HG02981 (cell line): Measurements from ENCODE around the gene BAX.
A peak's percentile ranks its signal among the peaks of the same experiment; 100 is the strongest.

ENCODE experiments used
- ATAC-seq: cut with Tn5 transposase; IDR thresholded peaks from one replicate; pipeline ENCODE4 v1.9.1; 2021; ENCODE audit warnings: mild to moderate bottlenecking, moderate library complexity; ENCODE audit not compliant: unreplicated experiment

Gene BAX

GRCh38 chr19:48982280-48982679, 27.6 kb downstream of the BAX start:
- no peak for ATAC-seq

GRCh38 chr19:48985711-48986110, 31.0 kb downstream of the BAX start:
- ATAC-seq = no peak

DNA sequence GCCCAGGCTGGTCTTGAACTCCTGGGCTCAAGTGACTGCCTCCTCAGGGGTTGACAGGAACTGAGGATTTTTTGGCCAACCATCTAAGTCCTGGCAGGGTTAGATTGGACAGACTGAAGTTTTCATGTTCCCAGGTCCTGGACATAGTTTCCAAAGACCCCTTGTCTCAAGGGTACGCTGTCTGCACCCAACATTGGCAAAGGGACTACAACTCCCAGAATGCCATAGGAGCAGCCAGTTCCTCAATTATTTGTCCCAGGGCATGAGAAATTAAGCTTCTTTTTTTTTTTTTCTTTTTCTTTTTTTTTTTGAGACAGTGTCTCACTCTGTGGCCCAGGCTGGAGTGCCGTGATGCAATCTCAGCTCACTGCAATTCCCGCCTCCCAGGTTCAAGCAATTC, 31.5 kb downstream of the BAX start:
- no peak for ATAC-seq

DNA sequence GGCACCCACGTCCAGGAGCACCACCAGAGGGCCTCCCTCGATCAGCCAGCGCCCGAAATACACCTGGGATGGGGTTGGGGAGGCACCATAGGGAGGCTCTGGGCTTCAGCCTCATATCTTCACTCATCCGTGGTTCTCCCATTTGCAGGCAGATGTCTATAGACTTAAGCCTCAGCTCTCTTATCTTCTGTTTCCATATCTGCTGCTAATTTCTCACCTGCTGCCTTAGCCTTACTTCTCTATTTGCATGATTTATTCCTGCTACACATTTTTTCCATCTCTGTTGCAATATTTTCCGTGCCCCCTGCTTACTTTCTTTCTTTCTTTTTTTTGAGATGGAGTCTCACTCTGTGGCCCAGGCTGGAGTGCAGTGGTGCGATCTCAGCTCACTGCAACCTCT, 32.6 kb downstream of the BAX start:
- ATAC-seq = no peak

GRCh38 chr19:48988286-48988685, 33.6 kb downstream of the BAX start:
- no peak for ATAC-seq

DNA sequence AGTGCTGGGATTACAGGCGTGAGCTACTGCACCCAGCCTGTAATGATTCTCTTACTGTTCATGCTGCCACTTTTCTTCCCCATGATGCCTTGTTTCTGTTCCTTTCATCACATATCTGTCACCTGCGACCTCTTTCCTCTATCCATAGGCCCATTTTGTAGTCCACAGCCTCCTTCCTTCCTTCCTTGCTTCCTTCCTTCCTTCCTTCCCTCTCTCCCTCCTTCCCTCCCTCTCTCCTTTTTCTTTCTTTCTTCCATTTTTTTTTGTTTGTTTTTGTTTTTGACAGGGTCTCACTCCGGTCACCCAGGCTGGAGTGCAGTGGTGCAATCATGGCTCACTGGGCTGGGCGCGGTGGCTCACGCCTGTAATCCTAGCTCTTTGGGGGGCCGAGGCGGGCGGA, 34.2 kb downstream of the BAX start:
- no peak for ATAC-seq

- no peak for ATAC-seq
These were observed 35.1 kb downstream of the BAX start for GRCh38 chr19:48989701-48990291.

DNA sequence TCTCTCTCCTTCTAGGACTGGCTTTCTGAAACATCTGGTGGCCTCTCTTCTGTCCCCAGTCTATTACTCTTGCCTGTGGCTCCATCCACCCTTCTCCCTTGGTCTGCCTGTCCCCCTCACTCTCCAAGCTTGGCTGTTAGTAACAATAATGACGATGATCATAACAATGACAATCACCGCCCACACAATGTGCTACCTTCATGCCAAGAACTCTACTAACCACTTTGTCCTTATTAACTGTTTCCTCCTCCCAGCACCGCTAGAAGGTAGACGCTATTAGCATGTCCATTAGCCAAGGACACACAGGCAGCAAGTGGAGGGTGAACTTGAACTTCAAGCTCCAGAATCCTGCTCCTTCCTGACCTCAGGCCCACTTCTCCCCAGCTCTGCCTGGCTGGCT, 35.7 kb downstream of the BAX start:
- no peak for ATAC-seq

- no peak for ATAC-seq
These were observed 36.4 kb downstream of the BAX start for GRCh38 chr19:48991011-48991609.

- ATAC-seq = no peak
These were observed 37.4 kb downstream of the BAX start for GRCh38 chr19:48991873-48992580.

DNA sequence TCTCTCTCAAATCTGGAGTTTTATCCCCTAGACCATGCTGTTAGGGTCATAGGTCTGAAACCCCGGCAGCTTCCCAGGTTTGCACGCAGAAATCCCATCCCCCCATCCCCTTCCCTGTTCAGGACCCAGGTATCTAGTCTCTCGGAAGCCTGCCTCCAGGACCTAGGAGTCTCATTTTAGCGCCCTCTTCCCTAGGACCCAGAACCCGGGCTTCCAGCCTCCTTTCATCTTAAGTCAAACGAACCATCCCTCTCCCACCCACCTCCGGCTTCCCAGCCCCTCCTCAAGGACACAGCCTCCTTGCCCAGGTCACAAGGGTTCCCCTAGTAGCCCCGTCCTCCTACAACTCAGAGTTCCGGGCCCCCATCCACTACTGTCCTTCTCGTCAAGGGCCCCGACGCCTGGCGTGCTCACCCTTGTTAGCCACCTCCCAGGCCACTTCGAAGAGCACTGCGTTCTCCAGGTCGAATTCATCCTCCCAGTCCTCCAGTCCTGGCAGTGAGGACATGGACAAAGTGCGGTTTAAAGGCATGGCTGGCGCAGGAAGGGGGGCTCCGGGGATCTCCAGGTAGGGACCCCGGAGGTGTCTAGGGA, 38.0 kb downstream of the BAX start:
- ATAC-seq = no peak

DNA sequence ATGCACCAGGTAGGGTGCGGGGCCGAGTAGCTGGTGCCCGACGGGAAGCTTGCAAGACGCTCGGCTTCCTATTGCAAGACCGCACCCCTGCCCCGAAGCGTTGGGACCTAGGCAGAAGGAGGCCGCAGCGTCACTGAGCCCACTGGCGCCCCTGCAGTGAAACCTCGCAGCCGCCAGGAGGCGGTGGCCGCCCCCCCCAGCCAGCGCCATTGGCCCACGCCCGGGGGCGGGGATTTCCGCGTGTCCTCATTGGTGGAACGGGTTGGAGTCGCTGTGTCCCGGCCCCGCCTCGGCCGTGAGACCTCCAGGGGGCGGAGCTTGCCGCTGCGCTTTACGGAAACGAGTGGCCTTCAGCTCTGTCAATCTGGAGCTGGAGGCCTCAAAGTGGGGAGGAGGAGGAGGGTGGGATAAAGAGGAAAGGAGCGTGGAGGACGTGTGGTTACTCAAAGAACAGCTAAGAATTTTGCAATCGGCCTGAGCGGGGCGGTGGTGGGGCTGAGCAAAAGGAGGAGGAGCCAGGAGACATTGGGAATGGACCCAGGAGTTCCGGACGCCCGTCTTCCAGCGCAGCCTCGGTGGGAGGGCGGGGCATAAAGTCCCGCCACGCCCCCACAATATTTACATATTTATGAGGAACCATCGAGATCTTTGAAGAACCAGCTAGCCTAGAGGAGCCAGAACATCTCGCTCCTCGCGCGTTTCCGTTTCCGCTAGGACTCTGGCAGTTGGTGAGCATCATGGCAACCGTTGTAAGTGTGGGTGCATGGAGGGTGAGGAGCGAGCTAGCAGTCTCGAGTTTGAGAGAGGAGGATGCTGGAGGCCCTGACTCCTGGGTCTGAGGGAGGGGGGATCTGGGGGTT, 38.7 kb downstream of the BAX start, which contains the start of the genes GYS1 and RUVBL2:
GYS1 (minus strand) TSS at position 135 of the 860 bp plus-strand sequence. CDS start 197 bp downstream, outside the sequence.
RUVBL2 (plus strand) TSS at position 713 of the 860 bp plus-strand sequence; CDS start at position 738, 25 bp downstream.
- ATAC-seq = peak; percentile 83

GRCh38 chr19:48994035-48994386, 39.3 kb downstream of the BAX start:
- no peak for ATAC-seq

DNA sequence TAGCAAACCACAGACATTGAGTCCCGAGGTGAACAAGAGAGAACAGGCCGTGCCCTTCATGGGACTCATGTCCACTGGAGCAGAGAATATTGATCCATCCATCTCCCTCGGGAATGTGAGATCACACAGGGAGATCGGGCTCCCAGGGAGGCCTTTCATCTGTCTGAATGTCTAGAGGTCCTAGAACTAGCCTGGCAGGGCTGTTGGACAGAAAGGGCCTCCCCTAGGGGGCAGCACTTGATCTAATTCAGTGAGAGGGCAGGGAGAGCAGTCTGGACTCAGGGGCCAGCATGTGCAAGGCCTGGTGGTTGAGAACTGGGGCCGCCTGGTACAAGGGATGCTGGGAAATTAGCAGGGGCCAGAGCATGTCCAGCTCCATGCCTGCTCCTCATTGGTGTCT, 43.3 kb downstream of the BAX start:
- ATAC-seq = no peak

DNA sequence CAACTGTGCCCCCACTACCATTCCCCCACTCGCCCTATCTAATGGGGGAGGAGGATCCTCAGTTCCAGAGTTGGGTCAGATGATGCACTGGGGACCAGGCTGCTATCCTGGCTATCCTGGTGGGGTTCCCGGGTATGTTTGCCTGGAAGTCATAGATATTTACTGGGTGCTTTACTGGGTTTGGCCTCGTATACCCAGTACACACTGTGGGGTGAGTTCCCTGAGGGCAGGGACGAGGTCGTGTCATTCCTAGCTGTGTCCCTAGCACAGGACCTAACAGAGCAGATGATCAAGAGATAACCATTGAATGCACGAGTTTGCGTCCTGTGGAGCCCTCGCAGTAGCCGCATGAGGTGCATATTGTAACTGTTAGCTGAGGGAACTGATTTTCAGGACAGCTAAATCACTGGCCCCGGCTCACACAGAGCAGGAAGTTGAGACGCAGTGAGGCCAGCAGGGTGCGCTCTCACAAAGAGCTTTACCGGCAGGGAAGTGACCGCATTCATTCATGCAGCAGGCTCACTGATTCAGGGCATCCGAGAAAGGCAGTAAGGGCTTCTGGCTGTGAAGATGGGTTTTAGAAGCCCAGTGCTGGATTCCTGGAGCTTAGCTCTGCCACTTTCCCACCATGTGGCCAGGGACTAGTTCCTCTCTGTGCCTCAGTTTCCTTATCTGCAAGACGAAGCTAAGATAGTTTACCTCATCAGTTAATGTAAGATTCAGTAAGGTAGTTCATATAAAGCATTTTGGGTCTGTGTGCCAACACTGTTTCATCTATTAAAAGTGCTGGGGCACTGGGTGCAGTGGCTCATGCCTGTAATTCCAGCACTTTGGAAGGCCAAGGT, 45.0 kb downstream of the BAX start:
- no peak for ATAC-seq

- no peak for ATAC-seq
These were observed 49.5 kb downstream of the BAX start for GRCh38 chr19:49004133-49004532.

DNA sequence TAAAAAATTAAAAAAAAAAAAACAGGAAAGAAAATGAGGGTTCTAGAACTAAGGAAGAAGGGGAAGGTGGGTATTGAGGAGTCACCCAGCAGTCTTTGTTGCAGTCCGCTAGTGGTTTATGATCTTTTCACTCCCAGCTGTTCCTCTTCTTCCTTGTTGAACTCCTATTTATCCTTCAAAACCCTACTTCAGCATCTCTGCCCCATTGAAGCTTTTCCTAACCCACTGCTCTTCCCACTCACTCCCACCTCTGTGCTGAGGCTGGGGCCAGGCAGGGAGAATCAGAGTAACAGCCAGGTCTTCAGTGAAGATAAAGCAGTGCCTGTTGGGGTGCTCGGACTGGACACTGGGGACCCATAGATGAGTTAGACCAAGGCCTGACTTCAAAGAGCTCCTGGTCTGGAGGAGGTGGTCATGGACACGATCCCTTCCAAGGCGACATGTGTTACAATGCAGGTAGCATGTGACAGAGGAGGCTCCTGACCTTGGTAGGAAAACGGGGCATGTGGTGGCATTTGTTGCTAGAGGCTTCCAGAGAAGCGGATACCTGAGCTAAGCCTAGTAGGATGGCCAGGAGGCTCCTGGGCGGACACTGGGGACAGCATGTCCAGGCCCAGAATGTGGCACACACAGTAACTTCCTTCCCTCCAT, 50.4 kb downstream of the BAX start:
- ATAC-seq = no peak

GRCh38 chr19:49006905-49007304, 52.2 kb downstream of the BAX start:
- no peak for ATAC-seq

DNA sequence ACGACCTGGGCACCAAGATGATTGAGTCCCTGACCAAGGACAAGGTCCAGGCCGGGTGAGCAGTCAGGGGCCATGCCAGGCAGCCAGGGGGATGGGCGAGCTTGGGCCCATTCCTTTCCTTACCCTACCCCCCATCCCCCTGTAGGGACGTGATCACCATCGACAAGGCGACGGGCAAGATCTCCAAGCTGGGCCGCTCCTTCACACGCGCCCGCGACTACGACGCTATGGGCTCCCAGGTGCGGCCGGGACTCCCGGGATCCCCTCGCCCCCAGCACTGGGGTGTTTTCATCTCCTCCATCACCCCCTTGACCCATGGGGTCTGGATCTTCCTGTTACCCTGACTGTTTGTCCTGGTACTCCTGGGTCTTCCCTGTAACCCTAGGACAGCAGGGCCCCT, 55.2 kb downstream of the BAX start:
- no peak for ATAC-seq

- ATAC-seq = no peak
These were observed 55.8 kb downstream of the BAX start for GRCh38 chr19:49010453-49010852.
